ENCODE data around the gene NUP50.
A peak's percentile ranks its signal among the peaks of the same experiment; 100 is the strongest.

NUP50 gene, protein sequence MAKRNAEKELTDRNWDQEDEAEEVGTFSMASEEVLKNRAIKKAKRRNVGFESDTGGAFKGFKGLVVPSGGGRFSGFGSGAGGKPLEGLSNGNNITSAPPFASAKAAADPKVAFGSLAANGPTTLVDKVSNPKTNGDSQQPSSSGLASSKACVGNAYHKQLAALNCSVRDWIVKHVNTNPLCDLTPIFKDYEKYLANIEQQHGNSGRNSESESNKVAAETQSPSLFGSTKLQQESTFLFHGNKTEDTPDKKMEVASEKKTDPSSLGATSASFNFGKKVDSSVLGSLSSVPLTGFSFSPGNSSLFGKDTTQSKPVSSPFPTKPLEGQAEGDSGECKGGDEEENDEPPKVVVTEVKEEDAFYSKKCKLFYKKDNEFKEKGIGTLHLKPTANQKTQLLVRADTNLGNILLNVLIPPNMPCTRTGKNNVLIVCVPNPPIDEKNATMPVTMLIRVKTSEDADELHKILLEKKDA

DNA sequence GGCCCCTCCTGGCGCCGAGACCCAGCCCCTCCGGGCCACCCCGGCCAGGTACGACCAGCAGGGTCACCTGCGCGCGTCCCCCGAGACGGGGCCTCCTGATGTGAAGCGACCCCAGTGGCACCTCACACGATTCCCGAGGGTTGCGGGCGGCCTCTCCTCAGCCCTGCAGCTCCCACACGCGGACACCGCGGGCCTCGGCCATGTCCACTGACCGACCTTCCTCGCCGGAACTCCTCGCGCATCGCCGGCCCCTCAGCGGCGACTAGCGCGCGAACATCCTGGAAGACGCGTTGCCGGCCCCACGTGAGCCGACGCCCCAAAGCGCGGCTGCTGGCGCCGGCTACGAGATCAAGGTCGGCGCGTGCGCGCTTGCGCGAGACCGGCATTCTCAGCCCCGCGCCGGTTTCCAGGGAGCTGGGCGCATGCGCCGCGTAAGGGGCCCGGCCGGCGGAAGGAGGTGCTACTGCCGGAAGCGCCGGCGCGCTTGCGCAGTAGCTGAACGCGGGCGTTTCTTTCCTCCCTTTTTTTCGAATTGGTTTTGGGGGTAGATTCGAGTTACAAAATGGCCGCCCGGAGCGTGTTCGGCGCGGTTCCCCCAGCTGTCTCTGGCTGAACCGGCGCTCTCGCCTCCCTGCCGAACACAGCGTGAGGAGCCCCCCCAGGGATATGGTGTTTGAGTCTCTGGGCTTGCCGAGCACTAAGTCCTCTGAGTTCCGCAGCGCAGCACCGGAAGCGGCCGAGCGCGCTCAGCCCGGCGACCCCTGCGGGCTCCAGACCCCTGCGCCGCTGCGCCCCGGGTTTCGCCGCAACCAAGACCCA lies at the start of gene NUP50:
TSS of gene NUP50 (plus strand) at position 475 of the 819 bp plus-strand sequence. CDS start 4,253 bp downstream, outside the sequence.
- DNase-seq, result peak; percentile 64

DNA sequence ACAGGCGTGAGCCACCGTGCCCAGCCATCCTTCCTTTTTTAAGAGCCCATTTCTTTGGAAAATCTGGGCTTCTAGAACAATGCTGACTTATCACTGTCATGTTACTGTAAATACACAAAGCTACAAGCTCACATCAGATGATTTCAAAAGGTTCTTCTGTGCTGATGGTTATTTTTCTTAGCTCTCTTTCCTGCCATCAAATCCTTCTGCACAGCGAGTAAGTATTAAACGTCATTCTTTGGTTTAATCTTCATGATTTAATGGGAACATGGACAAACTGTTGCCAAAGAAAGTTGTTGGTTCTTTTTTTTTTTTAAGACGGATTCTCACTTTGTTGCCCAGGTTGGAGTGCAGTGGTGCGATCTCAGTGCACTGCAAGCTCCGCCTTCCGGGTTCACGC lies 43.3 kb upstream of the NUP50 start:
- no peak for DNase-seq

DNA sequence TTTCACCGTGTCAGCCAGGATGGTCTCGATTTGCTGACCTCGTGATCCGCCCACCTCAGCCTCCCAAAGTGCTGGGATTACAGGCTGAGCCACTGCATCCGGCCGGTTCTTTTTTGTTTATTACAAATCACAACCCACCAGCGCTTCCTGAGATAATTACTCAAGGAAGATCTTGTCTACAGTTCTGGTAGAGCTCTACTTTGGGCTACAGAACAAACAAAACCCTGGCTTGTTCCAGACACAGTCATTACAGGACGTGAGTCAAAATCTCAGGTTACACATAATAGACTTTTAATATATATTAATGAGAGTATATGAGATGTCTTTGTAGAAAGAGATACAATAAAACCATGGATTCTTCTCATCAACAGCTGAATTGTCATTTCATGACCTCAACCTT lies 42.8 kb upstream of the NUP50 start:
- no peak for DNase-seq

DNA sequence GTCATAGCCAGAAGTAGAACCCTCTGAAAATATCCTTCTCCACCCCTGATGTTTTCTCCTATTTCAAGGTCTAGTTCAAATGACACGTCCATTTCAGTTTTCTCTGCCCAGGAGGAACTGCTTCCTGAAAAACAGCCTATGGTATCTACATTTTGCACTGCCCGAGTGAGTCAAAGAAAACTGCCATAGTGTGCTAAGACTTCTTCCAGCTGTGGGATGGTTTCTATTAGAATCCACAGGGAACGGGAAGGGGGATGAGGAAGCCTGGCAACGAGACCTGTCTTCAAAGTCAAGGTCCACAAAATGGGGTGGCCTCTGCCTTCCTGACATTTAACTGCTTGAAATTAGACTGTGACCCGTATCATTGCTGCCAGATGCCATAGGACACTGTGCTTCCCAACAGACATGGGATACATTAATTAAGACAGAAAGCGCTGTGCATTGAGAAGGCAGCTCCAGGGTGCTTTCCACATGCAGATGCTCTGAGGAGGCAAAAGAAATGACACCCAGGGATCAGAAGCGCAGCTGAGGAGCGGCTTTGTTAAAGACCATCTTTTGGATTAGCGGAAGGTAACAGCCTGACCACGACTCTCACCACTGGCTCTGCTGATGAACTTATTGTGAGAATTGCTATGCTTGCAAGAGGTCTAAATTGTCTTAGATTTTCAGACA lies 39.4 kb upstream of the NUP50 start:
- DNase-seq, result no peak

GRCh38 chr22:45125188-45125587 lies 38.5 kb upstream of the NUP50 start:
- DNase-seq, result no peak

- no peak for DNase-seq
Measured at GRCh38 chr22:45127866-45128265, 35.9 kb upstream of the NUP50 start.

DNA sequence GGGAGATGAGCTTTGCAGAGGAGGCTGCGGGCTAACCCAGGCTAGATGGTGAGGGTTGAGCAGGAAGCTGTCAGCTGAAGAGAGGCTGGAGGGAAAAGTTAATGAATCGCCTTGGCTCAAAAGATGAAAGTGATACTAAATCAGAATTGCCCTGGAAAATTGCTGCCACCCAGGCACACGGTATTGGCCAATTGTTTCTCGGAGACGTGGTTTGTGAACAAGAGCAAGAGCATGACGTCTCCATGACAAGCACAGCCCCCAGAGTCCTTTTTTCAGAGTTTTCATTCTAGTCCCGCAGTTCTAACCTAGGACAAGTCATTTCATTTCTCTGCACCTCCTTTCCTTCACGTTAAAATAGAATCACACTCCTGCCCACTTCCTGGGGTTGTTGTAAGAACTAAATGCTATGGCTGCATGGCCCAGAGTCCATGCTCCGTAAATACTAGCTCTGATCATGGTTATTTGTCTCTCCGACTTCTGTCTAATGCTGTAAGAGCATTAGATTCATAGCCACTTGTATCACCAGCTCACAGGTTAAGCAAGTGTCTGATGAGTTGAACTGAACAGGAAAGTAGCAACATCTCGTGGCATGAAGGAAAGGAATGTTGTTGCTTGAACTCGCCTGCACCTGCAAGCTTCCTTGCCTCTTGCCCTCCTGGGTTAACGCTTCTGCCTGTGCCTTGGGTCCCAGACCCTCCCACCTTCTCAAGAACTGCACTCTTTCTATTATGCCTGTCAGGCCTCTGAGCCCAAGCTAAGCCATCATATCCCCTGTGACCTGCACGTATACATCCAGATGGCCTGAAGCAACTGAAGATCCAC lies 33.8 kb upstream of the NUP50 start:
- DNase-seq, result no peak

GRCh38 chr22:45130891-45131290 lies 32.8 kb upstream of the NUP50 start:
- no peak for DNase-seq

DNA sequence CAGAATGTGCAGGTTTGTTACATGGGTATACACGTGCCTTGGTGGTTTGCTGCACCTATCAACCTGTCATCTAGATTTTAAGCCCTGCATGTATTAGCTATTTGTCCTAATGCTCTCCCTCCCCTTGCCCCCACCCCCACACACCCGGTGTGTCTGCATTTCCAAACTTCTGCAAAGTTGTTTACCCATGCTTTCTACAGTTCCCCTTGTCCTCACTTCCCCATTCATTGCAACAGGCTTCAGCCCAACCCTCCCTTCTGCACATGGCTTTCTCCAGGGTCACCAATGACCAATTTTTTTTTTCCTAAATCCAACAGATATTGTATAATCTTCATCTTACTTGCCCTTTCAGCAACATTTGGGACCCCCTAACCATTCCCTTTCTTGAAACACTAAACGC lies 32.0 kb upstream of the NUP50 start:
- DNase-seq, result no peak

DNA sequence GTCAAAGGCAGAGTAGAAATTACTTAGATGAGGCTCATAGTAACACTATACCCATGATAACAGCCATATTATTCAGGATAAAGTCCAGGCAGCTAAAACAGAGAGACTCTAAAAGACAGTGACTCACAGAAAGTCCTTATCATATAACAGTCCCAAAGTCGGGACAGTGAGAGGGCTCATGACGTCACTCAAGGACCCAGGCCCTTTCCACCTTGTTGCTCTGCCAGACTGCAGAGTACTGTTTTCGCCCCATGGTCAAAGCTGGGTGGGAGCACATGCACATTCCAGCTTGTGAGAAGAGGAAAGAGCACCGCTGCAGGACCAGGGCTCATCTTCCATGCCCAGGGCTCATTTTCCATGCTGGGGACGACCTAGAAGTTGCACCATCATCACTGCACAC lies 29.4 kb upstream of the NUP50 start:
- no peak for DNase-seq

DNA sequence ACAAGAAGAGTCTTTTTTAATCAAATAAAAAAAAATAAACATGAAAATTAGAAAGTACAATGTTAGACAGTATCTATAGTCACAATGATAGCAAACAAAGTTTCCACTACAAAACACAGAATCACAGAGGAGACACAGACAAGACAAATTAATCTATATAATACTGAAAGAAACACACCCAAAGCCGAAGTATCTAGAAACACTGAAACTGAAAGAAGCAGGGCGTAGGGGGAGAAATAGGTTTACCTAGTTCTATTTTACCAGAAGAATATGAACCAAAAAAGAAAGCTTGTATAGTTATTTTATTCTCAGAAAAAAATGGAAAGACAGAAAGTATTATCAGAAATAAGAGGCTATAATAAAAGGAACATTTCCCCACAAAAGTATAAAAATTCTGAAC lies 27.1 kb upstream of the NUP50 start:
- DNase-seq, result no peak

DNA sequence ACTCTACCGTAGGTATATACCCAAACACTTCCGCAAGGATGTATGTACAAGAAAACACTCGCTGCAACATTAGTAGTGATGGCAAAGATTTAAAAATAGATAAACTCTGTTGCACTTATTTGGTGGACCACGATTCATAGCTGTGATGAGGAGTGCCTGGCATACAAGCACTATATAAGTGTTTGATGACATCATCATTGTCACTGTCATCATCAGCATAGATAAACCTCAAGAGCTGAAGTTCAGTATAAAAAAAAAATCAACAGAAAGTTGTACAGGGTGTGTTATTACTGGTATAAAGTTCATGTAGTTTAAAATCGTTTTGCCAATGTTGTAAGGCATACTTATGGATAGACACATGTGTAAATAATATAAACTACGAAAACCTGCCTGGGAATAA lies 24.0 kb upstream of the NUP50 start:
- DNase-seq, result no peak

DNA sequence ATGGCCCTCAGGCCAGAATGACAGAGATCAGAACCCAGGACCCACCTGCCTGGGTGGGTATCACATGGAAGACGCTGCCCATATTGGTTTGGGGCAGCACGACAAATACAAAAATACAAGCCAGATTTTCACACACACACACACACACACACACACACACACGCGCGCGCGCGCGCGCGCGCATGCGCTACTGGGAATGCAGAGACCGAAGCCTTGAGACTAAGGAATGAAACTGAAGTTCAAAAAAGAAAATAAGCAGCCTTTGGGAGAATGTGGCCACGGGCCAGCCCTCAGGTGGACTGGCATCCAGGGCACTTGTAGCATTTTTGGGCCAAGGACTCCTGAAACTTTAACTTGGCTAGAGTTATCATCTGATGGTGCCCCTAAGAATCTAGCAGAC lies 21.3 kb upstream of the NUP50 start:
- DNase-seq, result no peak

GRCh38 chr22:45144916-45145315 lies 18.8 kb upstream of the NUP50 start:
- no peak for DNase-seq

- DNase-seq, result no peak
Measured at GRCh38 chr22:45149671-45150070, 14.1 kb upstream of the NUP50 start.

GRCh38 chr22:45150139-45150538 lies 13.6 kb upstream of the NUP50 start:
- no peak for DNase-seq

DNA sequence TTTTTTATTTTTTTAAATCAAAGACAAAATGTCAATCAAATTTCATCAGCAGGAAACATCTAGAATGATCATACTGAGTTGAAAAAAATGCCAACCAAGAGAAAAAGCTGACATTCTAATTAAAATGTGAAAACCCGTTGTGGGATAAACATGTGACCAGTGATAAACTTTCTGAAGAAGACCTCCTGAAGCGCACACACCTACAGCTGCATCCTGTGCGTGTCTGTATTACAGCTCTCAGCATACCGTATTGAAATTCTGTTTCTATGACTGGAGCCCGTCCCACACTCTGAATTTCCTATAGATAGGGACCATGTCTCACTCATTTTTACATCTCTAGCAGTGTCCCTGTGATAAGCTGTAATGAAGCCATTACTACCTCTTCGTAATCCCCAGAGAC lies 12.2 kb upstream of the NUP50 start:
- no peak for DNase-seq

DNA sequence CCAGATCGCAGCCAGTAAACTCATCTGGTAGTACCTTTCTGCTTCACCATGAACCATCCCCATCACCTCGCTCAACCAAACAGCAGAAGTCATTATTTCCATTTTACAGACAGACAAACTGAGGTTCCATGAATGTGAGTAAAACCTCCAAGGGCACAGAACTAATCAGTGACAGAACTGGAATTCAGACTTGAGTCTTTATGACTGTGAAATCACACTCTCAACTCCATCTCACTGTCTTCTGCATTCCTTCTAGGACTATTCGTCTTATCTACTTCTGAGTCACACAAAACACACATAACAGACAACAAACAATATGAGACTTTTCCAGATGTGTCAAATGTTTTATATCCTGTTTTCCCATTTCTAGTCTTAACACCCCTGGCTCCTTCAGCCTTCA lies 9.3 kb upstream of the NUP50 start:
- no peak for DNase-seq

DNA sequence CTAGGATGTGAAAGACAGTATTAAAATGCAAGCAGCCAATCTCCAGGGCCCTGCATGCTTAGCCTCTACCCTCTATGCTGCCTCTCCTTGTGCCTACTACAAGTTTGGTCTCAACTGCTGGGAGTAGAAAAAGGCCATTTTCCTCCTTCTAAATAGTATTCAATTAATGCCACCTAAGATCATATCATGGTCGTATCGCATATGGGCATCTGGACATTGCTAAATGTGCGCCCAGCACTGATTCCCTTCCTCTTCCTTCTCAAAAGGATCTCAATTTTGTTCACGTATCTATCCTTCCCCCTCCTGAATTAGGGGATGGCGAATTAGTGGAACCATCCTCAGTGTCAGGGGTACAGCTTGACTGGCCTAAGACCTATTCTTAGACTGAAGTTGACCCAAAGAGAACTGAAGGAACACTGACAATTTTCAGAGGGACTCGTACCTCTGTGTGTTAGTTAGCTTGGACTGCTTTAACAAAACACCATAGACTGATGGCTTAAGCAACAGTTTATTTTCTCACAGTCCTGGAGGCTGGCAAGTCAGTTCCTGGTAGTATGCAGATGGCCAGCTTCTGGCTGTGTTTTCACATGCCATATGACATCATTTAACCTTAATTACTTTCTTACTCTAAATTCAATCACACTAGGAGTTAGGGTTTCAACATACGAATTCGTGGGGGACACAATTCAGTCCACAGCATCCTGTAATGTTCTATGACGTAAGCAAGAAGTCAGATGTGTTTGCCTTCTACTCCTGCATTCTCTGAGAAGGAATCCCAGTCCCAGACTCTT lies 8.5 kb upstream of the NUP50 start:
- no peak for DNase-seq

DNA sequence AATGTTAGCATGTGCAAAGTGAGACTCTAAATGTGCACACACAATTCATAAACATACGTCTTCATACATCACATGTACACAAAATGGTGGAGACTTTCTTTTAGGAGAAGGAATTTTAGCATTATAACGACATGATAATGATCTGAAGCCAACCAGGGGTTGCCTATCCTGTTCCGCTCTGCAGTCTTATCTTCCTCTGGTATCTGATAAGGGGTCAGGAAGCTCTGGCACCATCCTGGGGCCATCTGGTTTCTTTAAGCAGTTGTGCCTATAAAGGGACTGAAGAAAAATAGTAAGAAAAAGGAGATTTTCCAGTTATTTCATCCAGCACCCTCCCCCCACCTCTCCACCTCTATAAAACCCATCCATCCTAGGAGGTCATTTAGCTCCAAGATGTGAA lies 5.8 kb upstream of the NUP50 start:
- DNase-seq, result no peak

DNA sequence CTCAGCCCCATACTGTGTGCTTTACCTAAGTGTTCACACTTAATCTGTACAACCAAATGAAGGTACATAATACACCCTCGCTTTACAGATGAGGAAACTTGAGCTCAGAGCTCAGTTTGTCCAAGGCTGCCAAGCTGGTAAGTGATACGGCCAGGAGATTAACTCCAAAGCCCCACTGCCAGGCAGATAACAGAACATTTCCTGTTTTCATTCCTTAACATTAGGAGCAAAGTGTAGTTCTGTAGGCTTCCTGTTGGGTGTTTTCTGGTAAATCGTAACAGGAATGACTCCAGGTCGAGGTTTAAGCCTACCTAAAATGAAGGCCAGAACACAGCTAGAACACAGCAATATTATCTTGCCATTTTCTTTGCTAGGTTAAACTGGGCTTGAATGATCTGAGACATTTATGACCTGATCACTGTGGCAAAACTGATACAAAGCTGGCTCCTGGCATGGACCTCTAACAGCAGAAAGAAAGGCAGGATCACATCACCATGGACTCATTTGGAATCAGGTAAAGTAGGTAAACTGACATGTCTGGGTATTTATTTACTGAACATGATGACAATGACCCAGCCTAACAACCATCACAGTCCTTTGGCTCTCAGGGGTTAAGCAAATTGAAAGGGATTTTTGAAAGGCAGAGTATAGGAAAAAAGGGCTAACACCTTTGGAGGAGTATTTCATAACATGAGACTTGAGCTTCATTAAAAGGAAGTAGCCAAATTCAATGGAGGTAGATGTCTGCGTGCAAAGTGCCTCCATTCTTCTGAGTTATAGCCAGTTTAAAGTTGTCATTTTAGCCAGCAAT lies 3.9 kb upstream of the NUP50 start:
- DNase-seq, result no peak

Data from NCI-H1092 (cell line).